ENCODE data around the gene GP1BA.

The GP1BA gene

GRCh38 chr17:4931963-4932362 lies at the start of gene GP1BA:
TSS of gene GP1BA (plus strand) at chr17:4932277. CDS start at chr17:4932605, 328 bp downstream.
- no peak for DNase-seq

DNA sequence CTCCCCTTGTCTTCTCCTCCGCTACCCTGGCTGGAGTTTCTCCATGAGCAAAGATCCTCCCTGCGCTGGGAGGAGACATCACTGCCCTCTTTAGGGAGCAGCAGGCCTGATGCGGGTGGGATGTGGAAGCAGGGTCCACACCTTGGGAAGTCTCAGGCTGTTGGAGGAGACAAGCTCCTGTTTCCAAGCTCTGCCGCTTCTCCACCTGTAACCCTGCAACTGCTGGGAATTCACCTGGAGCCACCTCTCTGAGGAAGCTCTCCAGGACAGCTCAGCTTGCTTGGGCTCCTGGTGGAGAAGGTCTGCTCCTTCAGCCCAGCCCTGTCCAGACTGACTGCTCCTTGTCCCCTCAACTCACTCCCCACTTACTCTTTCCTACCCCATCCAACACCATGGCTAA lies 47.6 kb upstream of the GP1BA start:
- DNase-seq, result no peak

GRCh38 chr17:4886830-4887229 lies 45.2 kb upstream of the GP1BA start:
- no peak for DNase-seq

GRCh38 chr17:4887581-4887980 lies 44.5 kb upstream of the GP1BA start:
- no peak for DNase-seq

DNA sequence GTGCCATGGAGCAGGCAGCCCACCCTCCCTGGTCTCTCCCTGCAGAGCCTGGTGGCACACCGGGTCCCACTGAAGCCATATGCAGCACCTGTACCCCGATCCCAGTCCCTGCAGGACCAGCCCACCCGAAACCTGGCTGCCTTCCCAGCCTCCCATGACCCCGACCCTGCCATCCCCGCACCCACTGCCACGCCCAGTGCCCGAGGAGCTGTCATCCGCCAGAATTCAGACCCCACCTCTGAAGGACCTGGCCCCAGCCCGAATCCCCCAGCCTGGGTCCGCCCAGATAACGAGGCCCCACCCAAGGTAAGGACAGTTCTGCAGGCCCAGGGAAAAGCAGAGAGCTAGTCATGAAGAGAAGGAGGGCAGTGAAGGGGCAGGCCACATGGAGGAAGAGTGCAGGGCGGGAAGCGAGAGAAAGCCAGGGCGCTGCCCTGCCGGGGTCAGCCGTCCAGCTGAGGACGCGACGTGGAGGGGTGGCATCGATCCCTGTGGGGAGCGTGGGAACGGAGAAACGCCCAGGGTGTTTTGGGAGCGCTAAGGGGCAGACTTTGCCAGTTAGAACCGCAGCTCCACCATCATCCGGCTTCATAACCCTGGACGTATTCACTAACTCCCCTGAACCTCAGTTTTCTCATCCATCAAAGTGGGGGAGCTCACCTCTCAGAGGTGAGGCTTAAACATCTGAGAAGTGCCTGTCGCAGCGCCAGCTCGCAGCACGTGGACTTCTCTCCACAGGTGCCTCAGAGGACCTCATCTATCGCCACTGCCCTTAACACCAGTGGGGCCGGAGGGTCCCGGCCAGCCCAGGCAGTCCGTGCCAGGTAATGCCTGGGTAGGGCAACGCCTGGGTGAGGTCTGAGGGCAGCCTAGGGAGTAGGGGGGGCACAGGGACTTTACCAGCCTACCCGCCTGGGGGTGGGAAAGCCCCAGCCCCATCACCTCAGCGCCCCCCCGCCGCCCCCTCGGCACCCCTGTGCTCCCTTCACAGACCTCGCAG lies 40.4 kb upstream of the GP1BA start:
- no peak for DNase-seq

DNA sequence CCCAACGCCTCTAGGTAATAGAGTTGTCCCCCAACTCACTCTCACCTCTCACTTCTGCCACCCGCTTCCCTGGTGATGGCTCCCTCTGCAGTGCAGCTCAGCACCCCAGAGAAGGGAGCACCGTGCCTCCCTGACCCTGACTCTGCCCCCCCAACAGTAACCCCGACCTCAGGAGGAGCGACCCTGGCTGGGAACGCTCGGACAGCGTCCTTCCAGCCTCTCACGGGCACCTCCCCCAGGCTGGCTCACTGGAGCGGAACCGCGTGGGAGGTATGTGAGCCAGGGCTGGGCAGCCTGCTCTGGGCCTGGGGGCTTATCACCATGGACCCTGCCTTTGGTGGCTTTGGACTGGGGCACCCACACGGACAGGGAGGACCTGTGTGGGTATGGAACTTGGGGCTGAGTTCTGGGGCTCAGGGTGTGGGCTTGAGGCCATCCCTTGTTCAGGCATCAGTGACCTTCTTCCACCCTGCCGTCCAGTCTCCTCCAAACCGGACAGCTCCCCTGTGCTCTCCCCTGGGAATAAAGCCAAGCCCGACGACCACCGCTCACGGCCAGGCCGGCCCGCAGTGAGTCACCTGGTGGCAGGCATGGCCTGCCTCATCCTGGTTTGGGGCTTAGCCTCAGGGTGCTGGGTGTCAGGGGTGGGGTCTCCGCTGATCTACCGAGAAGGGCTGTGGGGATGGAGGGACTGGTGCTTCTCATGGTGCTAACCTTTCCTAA lies 39.4 kb upstream of the GP1BA start:
- DNase-seq, result no peak

DNA sequence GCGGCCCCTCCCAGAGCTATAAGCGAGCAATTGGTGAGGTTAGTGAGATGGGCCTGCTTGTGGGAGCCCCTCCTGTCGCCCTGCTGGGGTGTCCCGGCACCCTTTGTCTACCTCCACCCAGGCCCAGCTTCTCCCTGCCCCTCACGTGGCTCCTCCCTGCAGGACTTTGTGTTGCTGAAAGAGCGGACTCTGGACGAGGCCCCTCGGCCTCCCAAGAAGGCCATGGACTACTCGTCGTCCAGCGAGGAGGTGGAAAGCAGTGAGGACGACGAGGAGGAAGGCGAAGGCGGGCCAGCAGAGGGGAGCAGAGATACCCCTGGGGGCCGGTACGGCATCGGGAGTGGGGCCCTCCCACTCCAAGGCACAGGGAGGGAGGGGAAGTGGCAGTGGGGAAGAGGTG lies 38.8 kb upstream of the GP1BA start:
- DNase-seq, result no peak

DNA sequence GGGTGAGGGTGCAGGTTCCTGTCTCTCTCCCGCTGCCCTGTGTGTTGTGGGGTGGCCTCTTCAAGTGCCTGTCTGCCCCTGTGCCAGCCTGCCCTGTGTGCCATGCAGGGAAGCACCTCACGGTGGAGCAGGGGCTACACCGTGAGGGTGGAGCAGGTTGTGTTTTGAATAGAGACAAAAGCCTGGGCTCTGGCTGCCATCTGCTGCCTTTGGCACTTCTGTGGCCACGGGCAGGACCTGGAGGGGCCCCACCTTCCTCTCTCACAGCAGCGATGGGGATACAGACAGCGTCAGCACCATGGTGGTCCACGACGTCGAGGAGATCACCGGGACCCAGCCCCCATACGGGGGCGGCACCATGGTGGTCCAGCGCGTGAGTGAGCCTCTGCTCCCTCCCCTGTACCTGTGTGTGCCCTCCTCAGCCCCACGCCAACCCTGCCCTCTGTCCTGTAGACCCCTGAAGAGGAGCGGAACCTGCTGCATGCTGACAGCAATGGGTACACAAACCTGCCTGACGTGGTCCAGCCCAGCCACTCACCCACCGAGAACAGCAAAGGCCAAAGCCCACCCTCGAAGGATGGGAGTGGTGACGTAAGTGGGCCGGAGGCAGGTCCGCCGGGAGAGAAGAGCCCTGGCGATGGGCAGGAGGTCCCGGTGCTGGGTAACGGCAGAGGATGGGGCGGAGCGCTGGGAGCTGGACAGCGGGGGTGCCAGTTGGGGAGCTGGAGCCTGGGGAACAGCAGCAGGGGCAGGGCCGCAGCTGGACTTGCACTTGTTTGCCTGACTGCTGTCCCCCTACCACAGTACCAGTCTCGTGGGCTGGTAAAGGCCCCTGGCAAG lies 38.1 kb upstream of the GP1BA start:
- no peak for DNase-seq

- DNase-seq, result no peak
Observed at GRCh38 chr17:4895121-4895520, 37.0 kb upstream of the GP1BA start.

- no peak for DNase-seq
Observed at GRCh38 chr17:4895657-4896331, 36.3 kb upstream of the GP1BA start.

DNA sequence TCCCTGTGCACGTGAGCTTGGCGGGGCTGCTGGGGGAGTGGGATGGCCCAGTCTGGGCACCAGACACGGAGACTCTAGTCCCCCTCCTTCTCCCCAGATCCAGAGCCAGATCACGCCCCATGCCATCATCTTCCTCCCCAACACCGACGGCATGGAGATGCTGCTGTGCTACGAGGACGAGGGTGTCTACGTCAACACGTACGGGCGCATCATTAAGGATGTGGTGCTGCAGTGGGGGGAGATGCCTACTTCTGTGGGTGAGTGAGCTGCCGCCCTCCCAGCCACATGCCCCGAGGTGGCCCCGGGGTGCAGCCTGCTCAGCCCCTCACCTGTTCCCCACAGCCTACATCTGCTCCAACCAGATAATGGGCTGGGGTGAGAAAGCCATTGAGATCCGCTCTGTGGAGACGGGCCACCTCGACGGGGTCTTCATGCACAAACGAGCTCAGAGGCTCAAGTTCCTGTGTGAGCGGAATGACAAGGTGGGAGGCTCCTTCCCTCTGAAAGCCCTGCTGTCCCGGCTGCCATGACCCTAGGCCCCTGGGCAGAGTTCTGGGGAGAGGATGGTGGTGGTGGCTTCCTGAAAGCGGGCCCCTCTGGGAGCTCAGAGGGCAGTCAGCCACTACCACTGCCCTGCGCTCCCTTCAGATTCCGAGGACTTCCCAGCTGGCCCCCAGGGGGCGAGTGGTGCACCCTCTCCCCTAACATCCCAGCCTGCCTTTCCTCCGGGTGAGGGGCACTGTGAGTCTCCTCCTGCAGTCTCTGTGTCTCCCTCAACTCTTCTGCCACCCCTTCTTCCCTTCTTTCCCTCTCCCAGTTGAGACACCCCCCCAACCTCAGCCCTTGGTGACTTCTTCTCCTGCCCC lies 35.5 kb upstream of the GP1BA start:
- DNase-seq, result no peak

- no peak for DNase-seq
Observed at GRCh38 chr17:4897198-4897687, 34.8 kb upstream of the GP1BA start.

- DNase-seq, result no peak
Observed at GRCh38 chr17:4897785-4898184, 34.3 kb upstream of the GP1BA start.

DNA sequence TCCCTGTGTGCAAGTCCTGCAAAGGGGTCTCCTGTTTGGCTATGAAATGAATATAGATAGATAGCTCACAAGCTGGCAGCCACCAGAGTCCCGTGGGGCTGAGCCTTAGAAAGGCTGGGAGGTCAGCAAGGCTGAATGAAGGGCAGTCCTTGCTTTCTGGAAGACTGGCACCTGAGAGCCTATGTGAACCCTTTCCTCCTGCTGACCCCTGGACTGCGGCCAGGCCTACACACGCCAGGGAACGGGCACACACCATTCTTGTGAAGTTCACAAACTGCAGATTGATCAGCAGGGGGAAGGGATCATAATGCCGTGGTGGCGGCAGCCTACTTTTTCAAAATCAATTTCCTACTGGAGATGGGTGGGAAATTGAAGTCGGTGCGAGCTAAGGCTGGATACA lies 33.7 kb upstream of the GP1BA start:
- DNase-seq, result no peak

DNA sequence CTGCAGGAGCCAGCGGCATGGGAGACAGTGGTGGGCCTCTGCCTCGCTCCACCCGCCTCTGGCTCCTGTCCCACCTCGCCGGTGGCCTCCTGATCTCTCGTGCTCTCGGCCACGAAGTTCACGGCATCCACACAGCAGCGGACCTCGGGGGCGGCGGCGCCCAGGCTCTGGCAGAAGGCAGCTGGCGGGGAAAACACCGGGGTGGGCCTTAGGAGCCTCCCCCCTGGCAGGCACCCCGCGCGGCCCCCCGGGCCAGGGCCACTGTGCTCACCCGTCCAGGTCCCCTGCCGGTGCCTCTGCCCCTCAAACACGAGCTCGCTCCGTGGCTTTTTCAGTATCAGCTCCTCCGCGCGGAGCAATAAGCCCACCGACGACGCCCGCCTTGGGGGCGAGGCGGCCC lies 33.1 kb upstream of the GP1BA start:
- no peak for DNase-seq

GRCh38 chr17:4899341-4900230 lies 32.5 kb upstream of the GP1BA start, which contains the start of gene C17orf107:
TSS of gene C17orf107 (plus strand) at chr17:4899536. CDS start at chr17:4899763, 227 bp downstream.
- DNase-seq, result peak; percentile 74

DNA sequence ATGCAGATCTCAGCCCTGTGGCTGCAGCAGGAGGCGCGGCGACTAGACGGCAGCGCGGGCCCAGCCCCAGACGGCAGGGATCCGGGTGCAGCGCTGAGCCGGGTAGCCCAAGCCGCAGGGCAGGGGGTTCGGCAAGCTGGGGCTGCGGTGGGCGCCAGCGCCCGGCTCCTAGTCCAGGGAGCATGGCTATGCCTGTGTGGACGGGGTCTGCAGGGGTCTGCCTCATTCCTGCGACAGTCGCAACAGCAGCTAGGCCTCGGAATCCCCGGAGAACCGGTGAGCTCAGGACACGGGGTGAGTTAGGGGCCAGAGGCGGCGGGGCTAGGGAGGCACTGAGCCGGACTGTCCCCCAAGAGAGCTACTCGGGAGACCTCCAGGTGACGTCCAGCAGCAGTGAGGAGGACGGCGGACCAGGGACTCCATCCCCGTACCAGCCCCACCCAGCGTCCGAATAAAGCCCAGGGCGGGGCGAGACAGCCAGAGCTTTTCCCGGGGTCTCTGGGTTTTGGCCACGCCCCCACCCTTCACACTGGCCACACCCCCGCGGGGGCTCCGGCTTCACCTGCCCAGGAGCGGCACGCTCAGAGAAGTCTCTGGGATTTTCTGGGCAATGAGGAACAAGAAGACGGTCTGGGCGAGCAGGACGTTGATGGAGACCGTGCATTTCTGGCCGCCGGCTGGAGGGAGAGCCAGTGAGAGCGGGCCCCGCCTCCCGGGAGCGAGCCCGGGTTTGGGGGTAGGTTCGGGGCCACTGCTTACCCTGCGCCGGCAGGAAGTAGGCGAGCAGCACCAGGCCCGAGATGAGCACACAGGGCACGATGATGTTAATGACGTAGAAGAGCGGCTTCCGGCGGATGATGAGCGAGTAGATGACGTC lies 31.6 kb upstream of the GP1BA start:
- DNase-seq, result peak; percentile 22

- DNase-seq, result no peak
Observed at GRCh38 chr17:4901108-4901647, 30.9 kb upstream of the GP1BA start.
